Measurements from ENCODE around the gene FST.

Gene FST

GRCh38 chr5:53472279-53472678 is 8.2 kb upstream of the FST start:
- H3K4me3 ChIP-seq (ENCODE audit: low read depth, low read length): no peak overlapping the region
- DNase-seq (ENCODE audit: low read depth): no peak

- DNase-seq (ENCODE audit: low read depth): no peak
- H3K4me3 ChIP-seq (ENCODE audit: low read depth, low read length): no peak overlapping the region
Observed at GRCh38 chr5:53472720-53473510, 7.5 kb upstream of the FST start.

- no peak for DNase-seq (ENCODE audit: low read depth)
- no peak overlapping the region for H3K4me3 ChIP-seq (ENCODE audit: low read depth, low read length)
Observed at GRCh38 chr5:53473633-53474032, 6.8 kb upstream of the FST start.

DNA sequence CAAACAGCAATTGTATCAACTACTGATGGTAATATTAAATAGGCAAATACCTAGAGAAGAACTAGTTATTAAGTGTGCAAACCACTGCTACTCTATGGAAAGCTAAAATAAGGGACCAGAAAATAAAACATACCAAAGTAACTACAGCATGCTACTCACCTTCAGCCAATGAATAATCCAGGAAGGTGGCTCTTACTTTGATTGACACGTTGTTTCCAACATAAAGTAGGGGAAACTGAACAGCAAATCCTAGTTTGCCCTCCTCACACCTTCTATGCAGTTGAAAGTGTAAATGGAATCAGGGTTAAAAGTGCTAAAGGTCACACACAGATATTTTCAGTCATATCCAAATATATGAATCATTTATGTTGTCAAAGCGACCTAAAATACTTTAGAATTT is 5.1 kb upstream of the FST start:
- no peak overlapping the region for H3K4me3 ChIP-seq (ENCODE audit: low read depth, low read length)
- no peak for DNase-seq (ENCODE audit: low read depth)

DNA sequence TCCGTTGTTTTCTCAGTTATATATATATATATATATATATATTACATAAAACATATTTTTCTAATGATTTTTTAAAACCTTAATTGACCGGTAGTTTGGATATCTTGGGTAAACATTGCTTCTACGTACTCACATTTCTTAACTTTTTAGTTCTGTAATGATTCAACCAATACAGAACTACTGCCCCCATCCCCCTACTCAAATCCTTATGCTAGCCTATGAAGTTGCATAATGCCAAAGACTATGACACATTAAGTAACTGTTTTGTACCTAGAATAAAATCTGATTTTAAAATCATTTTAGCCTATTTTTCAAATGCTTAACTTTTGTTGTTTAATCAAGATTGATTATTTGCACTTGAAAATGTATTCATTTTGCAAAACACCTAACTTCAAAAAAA is 4.4 kb upstream of the FST start:
- H3K4me3 ChIP-seq (ENCODE audit: low read depth, low read length): no peak overlapping the region
- no peak for DNase-seq (ENCODE audit: low read depth)

GRCh38 chr5:53476531-53477480 is 3.6 kb upstream of the FST start:
- no peak for DNase-seq (ENCODE audit: low read depth)
- H3K4me3 ChIP-seq (ENCODE audit: low read depth, low read length): no peak overlapping the region

DNA sequence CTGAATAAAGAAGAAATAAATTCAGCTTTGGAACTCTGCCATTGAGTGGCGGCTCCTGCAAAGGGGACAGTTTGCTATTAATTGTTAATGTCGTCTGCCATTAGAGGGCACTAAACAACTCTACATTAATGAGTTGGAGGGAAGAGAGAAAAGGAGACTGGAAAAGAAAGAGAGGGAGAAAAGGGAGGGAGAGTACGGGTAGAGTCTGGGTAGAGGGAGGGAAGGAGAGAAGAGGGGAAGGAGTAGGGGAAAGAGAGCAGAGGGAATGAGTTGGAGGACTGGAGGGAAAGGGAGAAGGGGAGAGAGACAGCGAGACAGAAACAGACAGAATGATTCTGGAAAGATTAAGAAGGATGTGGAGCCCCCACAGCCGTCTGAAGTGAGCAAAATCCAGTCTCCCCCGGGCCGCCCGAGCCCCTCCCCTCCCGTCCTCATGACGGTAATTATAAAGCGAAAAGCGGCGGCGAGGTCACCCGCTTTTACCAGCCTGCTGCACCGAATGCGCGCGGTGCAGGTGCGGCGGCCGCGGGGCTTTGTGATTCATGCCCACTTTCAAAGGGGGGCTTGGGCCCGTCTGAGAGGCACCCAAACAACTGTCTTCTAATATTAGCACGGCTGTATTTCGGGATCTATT is 1.9 kb upstream of the FST start:
- no peak for DNase-seq (ENCODE audit: low read depth)
- H3K4me3 ChIP-seq (ENCODE audit: low read depth, low read length): peak overlapping the region; percentile 63

- DNase-seq (ENCODE audit: low read depth): no peak
Observed at GRCh38 chr5:53479045-53479589, 1.3 kb upstream of the FST start.

DNA sequence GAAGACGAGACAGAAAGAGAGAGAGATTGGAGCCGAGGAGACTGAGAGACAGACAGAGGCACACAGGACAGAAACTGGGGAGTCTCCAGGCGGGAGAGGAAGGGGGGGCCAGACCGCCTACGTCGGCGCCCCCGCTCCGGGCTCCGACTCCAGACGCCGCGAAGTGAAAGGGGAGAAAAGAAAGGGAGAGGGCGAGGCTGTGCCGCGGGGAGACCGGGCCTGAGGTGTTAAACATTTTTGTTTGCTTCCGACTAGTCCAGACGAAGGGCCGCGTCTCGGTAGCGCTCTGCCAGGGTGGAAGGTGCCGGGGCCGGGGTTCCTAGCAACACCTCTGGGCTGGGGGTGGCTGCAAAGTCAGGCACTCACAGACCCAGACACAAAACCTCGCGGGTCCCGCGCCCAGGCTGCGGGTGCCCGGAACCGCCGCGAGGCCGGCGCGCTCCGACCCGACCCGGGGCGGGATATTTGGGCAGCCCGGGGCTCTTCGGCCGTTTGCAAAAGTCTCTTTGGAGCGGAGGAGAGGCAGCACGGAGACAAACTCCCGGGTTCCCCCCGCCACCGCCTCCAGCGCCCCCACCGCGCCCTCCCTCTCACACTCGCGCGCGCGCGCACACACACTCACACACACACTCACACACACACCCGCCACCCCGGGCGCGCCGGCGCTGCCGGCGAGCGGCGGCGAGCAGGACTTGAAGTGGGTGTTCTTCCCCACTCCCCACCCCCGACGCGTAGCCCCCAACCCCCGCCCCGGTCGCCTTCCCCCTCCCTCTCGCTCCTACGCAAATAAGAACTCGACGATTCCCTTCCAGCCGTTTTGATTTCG is 626 bp upstream of the FST start:
- H3K4me3 ChIP-seq (ENCODE audit: low read depth, low read length): peak overlapping the region; percentile 63
- DNase-seq (ENCODE audit: low read depth): no peak

More at GRCh38 chr5:53479045-53479589, 1.3 kb upstream of the FST start:
- H3K4me3 ChIP-seq (ENCODE audit: low read depth, low read length): peak overlapping the region; percentile 63

GRCh38 chr5:53481159-53481886 is 894 bp downstream of the FST start:
- H3K4me3 ChIP-seq (ENCODE audit: low read depth, low read length): peak overlapping the region; percentile 63
- DNase-seq (ENCODE audit: low read depth): no peak

GRCh38 chr5:53481887-53482716 is 1.7 kb downstream of the FST start:
- H3K4me3 ChIP-seq (ENCODE audit: low read depth, low read length): peak overlapping the region; percentile 63
- DNase-seq (ENCODE audit: low read depth): peak; percentile 56

GRCh38 chr5:53482717-53483638 is 2.5 kb downstream of the FST start:
- H3K4me3 ChIP-seq (ENCODE audit: low read depth, low read length): peak overlapping the region; percentile 63
- no peak for DNase-seq (ENCODE audit: low read depth)

GRCh38 chr5:53487436-53487835 is 7.0 kb downstream of the FST start:
- H3K4me3 ChIP-seq (ENCODE audit: low read depth, low read length): no peak overlapping the region

DNA sequence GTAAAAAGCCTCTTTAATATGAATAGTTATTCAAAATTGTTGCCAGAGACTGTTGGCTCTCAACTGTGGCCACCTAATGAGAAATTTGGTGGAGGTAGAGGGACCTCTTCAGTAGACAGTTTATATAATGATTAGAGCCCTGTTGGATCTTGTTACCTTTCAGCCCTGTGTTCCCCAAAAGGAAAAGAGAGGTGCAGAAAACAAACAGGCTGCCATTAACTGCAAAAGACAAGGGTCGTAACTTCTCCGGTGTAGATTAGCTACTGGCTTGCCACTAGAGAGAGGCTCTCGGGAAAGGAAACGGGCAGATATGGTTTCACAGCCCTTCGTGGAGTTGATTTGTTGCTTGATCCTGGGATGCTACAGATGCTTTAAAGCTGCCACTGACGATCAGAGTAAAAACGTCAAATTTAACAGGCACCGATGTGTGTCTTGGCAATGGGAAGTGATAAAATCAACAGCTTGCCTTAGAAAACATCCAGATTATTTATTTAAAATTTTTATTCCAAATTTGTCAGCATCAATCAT is 7.8 kb downstream of the FST start:
- no peak for DNase-seq (ENCODE audit: low read depth)
- H3K4me3 ChIP-seq (ENCODE audit: low read depth, low read length): no peak overlapping the region

More at GRCh38 chr5:53487436-53487835, 7.0 kb downstream of the FST start:
- DNase-seq (ENCODE audit: low read depth): no peak

- H3K4me3 ChIP-seq (ENCODE audit: low read depth, low read length): no peak overlapping the region
- peak; percentile 84 for DNase-seq (ENCODE audit: low read depth)
Observed at GRCh38 chr5:53490747-53491146, 10.3 kb downstream of the FST start.

GRCh38 chr5:53501054-53501453 is 20.6 kb downstream of the FST start:
- H3K4me3 ChIP-seq (ENCODE audit: low read depth, low read length): no peak overlapping the region
- no peak for DNase-seq (ENCODE audit: low read depth)

Measured in skeletal muscle cell (primary cell).